ENCODE measurements around the gene PCA3. TPM values are rescaled to one million over a fixed set of nuclear protein-coding genes. Genes with fewer than 3 reads are reported as not detected.

PCA3 gene
- total and polyA plus RNA-seq, 10 of the 15 experiments (the other 5 are each of a cell fraction or from before 2014, with no cell fraction given): 0.05 TPM; not detected in 9

GRCh38 chr9:76793784-76794431 lies 29.7 kb downstream of the PCA3 start:
- ChIA-PET SMC1A (ENCODE audit: uncharacterized antibody, unreplicated experiment) (no interaction called here), RAD21 (ENCODE audit: unreplicated experiment) (no interaction called here), CTCF (interaction anchor here (0.8 kb wide), 1 partner anchor 206 kb away, joined by 3 read pairs; no protein-coding TSS in a partner anchor), POLR2A (no interaction called here)
- in situ Hi-C loops (cut with MboI): no loop called here
- Histone ChIP-seq H3K4me3 (no peak overlapping the region), H3K9me3 (replicated peaks; ENCODE audit: control insufficient read depth, insufficient read depth, low read length) (no peaks in the 10 kb centered on the region), H3K79me2 (ENCODE audit: control insufficient read depth, insufficient read depth, low read length) (no peaks in the 10 kb centered on the region), H3K27ac (ENCODE audit: control insufficient read depth, insufficient read depth) (no peak overlapping the region), H4K20me1 (ENCODE audit: control insufficient read depth, insufficient read depth) (no peaks in the 10 kb centered on the region), H3K9ac (ENCODE audit: control insufficient read depth, insufficient read depth, low read length) (no peak overlapping the region), H3K36me3 (ENCODE audit: control insufficient read depth in 2 of 2, insufficient read depth in 2 of 2, low read length in 1 of 2) (no peaks in the 10 kb centered on the region), H3K4me1 (ENCODE audit: control insufficient read depth, insufficient read depth, low read length) (no peaks in the 10 kb centered on the region), H2AFZ (ENCODE audit: control insufficient read depth, low read depth, low read length) (no peak overlapping the region), H3K27me3 (replicated peaks in 1 of 2; ENCODE audit: control insufficient read depth in 2 of 2, insufficient read depth in 2 of 2, low read length in 1 of 2) (no peaks in the 10 kb centered on the region; a peak in 2 of 4 replicates), H3K4me2 (ENCODE audit: control insufficient read depth, insufficient read depth) (no peak overlapping the region)
- FAIRE-seq (no peak), ATAC-seq (no peak), DNase-seq (ENCODE audit: low read depth, low spot score) (no peak)
- no peak for TF ChIP-seq RAD51 (IDR thresholded peaks at IDR 0.05)
- TF ChIP-seq ZNF592 (IDR thresholded peaks at IDR 0.05): no peak
- TF ChIP-seq BRCA1 (IDR thresholded peaks at IDR 0.05; ENCODE audit: low read depth, low read length): no peak
- no peak for TF ChIP-seq BMI1 (IDR thresholded peaks at IDR 0.05; ENCODE audit: borderline replicate concordance)
- no peak for TF ChIP-seq REST (IDR thresholded peaks at IDR 0.05; ENCODE audit: low read depth, low read length)
- no peak for TF ChIP-seq E2F4 (IDR thresholded peaks at IDR 0.05; ENCODE audit: low read depth, low read length)
- no peak for TF ChIP-seq ZBTB11 (CRISPR knock-in tag; IDR thresholded peaks at IDR 0.05)
- TF ChIP-seq EGR1 (IDR thresholded peaks at IDR 0.05; ENCODE audit: borderline replicate concordance in 1 of 2, low read depth in 2 of 2, low read length in 2 of 2): no peak
- no peak for TF ChIP-seq ZNF24 (IDR thresholded peaks at IDR 0.05)
- no peak for TF ChIP-seq RBBP5 (conservative IDR thresholded peaks at IDR 0.05)
- no peak for TF ChIP-seq IKZF2 (IDR thresholded peaks at IDR 0.05)
- no TSS peak for BruUV-seq (replicated peaks)
- 71% methylated on average over 15 of the region's 15 CpGs for WGBS (ENCODE audit: insufficient coverage, insufficient replicate concordance, low lambda C conversion rate, missing lambda C conversion rate)
- intact Hi-C loops (cut with micrococcal nuclease; ENCODE audit: unreplicated experiment): no loop called here

Measured in GM12878 (cell line).